GM12875 (cell line): Measurements from ENCODE around the gene MTERF2.

Experiments used
- H3K4me3 ChIP-seq: one replicate; pipeline ENCODE4 v1.5.1; 2011; ENCODE audit warnings: low read depth, low read length, control low read depth
- CTCF ChIP-seq: IDR thresholded peaks from 2 replicates; pipeline ENCODE4 v1.5.1; 2011; ENCODE audit warnings: low read depth, mild to moderate bottlenecking, control low read depth, inconsistent platforms, low read length, moderate library complexity, borderline replicate concordance; ENCODE audit not compliant: insufficient read depth

Gene MTERF2

GRCh38 chr12:106934277-106934676 is 52.7 kb downstream of the MTERF2 start:
- no peak for TF ChIP-seq CTCF

More at GRCh38 chr12:106934277-106934676, 52.7 kb downstream of the MTERF2 start:
- no peak overlapping the region for H3K4me3 ChIP-seq
